Stimulated activated CD4-positive, alpha-beta T cell treated with anti-CD3 and anti-CD28 coated beads, Interleukin-4, amount 100 ng/mL, for 1 hour (primary cell): ENCODE results near the gene FBXW8.
A peak's percentile ranks its signal among the peaks of the same experiment; 100 is the strongest.

Experiments used
- DNase-seq: peaks from one replicate; pipeline ENCODE4 v3.0.0-alpha.2; 2020

FBXW8 gene

GRCh38 chr12:117025481-117026151, 114.9 kb downstream of the FBXW8 start:
- peak; percentile 38 for DNase-seq

- DNase-seq: no peak
Observed at GRCh38 chr12:117026343-117026742, 115.6 kb downstream of the FBXW8 start.

- DNase-seq: no peak
Observed at GRCh38 chr12:117026921-117027250, 116.1 kb downstream of the FBXW8 start.

GRCh38 chr12:117027251-117028086, 116.7 kb downstream of the FBXW8 start:
- DNase-seq: no peak

- DNase-seq: no peak
Observed at GRCh38 chr12:117028254-117028653, 117.5 kb downstream of the FBXW8 start.

- DNase-seq: no peak
Observed at GRCh38 chr12:117030187-117030900, 119.6 kb downstream of the FBXW8 start.

GRCh38 chr12:117031843-117032592, 121.3 kb downstream of the FBXW8 start:
- DNase-seq: no peak

- no peak for DNase-seq
Observed at GRCh38 chr12:117032593-117033381, 122.0 kb downstream of the FBXW8 start.

GRCh38 chr12:117033382-117034221, 122.9 kb downstream of the FBXW8 start:
- DNase-seq: no peak

GRCh38 chr12:117034249-117034648, 123.5 kb downstream of the FBXW8 start:
- no peak for DNase-seq

- DNase-seq: no peak
Observed at GRCh38 chr12:117034701-117035151, 124.0 kb downstream of the FBXW8 start.

GRCh38 chr12:117035287-117035686, 124.5 kb downstream of the FBXW8 start:
- no peak for DNase-seq

GRCh38 chr12:117036046-117036445, 125.3 kb downstream of the FBXW8 start:
- no peak for DNase-seq

GRCh38 chr12:117036547-117036946, 125.8 kb downstream of the FBXW8 start:
- DNase-seq: no peak

- DNase-seq: no peak
Observed at GRCh38 chr12:117037289-117038022, 126.7 kb downstream of the FBXW8 start.

- no peak for DNase-seq
Observed at GRCh38 chr12:117038023-117038680, 127.4 kb downstream of the FBXW8 start.

GRCh38 chr12:117038919-117039318, 128.2 kb downstream of the FBXW8 start:
- no peak for DNase-seq

- no peak for DNase-seq
Observed at GRCh38 chr12:117039891-117040309, 129.2 kb downstream of the FBXW8 start.

- DNase-seq: no peak
Observed at GRCh38 chr12:117040496-117040895, 129.7 kb downstream of the FBXW8 start.

- DNase-seq: no peak
Observed at GRCh38 chr12:117041798-117042170, 131.0 kb downstream of the FBXW8 start.
